K562 (cell line): Measurements from ENCODE around the gene ATG4D. TPM values are rescaled to one million over a fixed set of nuclear protein-coding genes. Genes with fewer than 3 reads are reported as not detected.

Experiments used
- BACH1 ChIP-seq: fragments of 200-800 bp; sonication (Bioruptor generic); IDR thresholded peaks from 2 replicates; pipeline ENCODE4 v1.6.1; 2016; ENCODE audit warnings: missing genetic modification characterization, missing compliant biosample characterization
- C11orf30 ChIP-seq: fragments of 450-650 bp; IDR thresholded peaks from 2 replicates; pipeline ENCODE4 v1.6.1; 2016; ENCODE audit warnings: low read depth, mild to moderate bottlenecking
- FOSL1 ChIP-seq: fragments of 200-800 bp; sonication (Bioruptor generic); conservative IDR thresholded peaks from 2 replicates; pipeline ENCODE4 v1.6.1; 2016; ENCODE audit warnings: missing genetic modification characterization, missing compliant biosample characterization
- HMG20B ChIP-seq: fragments of 250-450 bp; sonication (Bioruptor Pico); IDR thresholded peaks from 2 replicates; pipeline ENCODE4 v1.5.0; 2021; ENCODE audit warnings: mild to moderate bottlenecking
- MAFF ChIP-seq: IDR thresholded peaks from 2 replicates; pipeline ENCODE4 v1.6.1; 2012; ENCODE audit warnings: low read length, improper control_type of control experiment
- MEIS2 ChIP-seq: fragments of 450-650 bp; IDR thresholded peaks from 2 replicates; pipeline ENCODE4 v1.6.1; 2014; ENCODE audit warnings: mild to moderate bottlenecking; ENCODE audit not compliant: partially characterized antibody
- NR3C1 ChIP-seq: sonication (generic); formaldehyde crosslinking; IDR thresholded peaks from 2 replicates; pipeline ENCODE4 v1.8.1; 2022; ENCODE audit warnings: missing genetic modification reagents
- RBM15 ChIP-seq: fragments of 200-400 bp; formaldehyde crosslinking; IDR thresholded peaks from 2 replicates; pipeline ENCODE4 v1.6.1; 2018; ENCODE audit warnings: mild to moderate bottlenecking, low read length, moderate library complexity; ENCODE audit not compliant: insufficient read depth
- TCF7 ChIP-seq: sonication (generic); IDR thresholded peaks from 2 replicates; pipeline ENCODE4 v1.6.1; 2016; ENCODE audit warnings: antibody characterized with exemption, borderline replicate concordance
- TCF7L2 ChIP-seq: fragments of 150-350 bp; IDR thresholded peaks from 2 replicates; pipeline ENCODE4 v1.6.1; 2016; ENCODE audit warnings: low read depth, mild to moderate bottlenecking, low read length, moderate library complexity
- ZNF280B ChIP-seq: fragments of 250-450 bp; sonication (Bioruptor Pico); IDR thresholded peaks from 2 replicates; pipeline ENCODE4 v1.5.1; 2021; ENCODE audit warnings: mild to moderate bottlenecking
- polyA plus RNA-seq, 8 experiments: library from polyadenylated mRNA; depleted of rRNA in 4 of 8; stranded (reverse) in 5 of 8; unstranded in 3 of 8; fragments of >200 nt; fragmentation: Nextera tagmentation in 2 of 8; fragmentation: Illumina TruSeq in 1 of 8; extraction: Ambion mirVana in 2 of 8; extraction: Trizol in 1 of 8; gene quantifications; 2 replicates each; pipeline versions ENCODE4 v1.2.1 to v1.2.3, GENCODE V29; 2011 to 2014; ENCODE audit warnings: inconsistent platforms in 1 of 8, missing spikeins in 1 of 8
- total RNA-seq, 7 experiments: library from RNA; depleted of rRNA in 6 of 7; stranded (reverse); fragments of >200 nt in 6 of 7; fragmentation: Illumina TruSeq in 2 of 7; extraction: Trizol in 2 of 7; gene quantifications; 2 replicates each; pipeline versions ENCODE4 v1.2.1 to v1.2.3, GENCODE V29; 2011 to 2021; ENCODE audit warnings: low replicate concordance in 1 of 7
- TF ChIP-seq, protein P1 (sequence below): sonication (generic); formaldehyde crosslinking; IDR thresholded peaks from 2 replicates; pipeline ENCODE4 v1.8.0; 2022; ENCODE audit warnings: missing genetic modification reagents, mild to moderate bottlenecking, borderline replicate concordance
- TF ChIP-seq, protein P2 (sequence below), 2 experiments: fragments of 450-650 bp in 1 of 2; sonication (generic) in 1 of 2; formaldehyde crosslinking in 1 of 2; IDR thresholded peaks; 2 replicates each; pipeline versions ENCODE4 v1.7.1 to v1.9.0; 2016 to 2022; ENCODE audit warnings: inconsistent platforms in 1 of 2, mild to moderate bottlenecking in 1 of 2, missing genetic modification reagents in 1 of 2
- TF ChIP-seq, protein P3 (sequence below): fragments of 450-650 bp; formaldehyde crosslinking; IDR thresholded peaks from 2 replicates; pipeline ENCODE4 v1.4.0; 2022; ENCODE audit warnings: missing genetic modification characterization

Gene ATG4D
- total and polyA plus RNA-seq, 9 of the 15 experiments (the other 6 are each of a cell fraction or from before 2014, with no cell fraction given), result 0.51 to 66.1 (median 22.9) TPM

- TF ChIP-seq, protein P1, sequence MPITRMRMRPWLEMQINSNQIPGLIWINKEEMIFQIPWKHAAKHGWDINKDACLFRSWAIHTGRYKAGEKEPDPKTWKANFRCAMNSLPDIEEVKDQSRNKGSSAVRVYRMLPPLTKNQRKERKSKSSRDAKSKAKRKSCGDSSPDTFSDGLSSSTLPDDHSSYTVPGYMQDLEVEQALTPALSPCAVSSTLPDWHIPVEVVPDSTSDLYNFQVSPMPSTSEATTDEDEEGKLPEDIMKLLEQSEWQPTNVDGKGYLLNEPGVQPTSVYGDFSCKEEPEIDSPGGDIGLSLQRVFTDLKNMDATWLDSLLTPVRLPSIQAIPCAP (CRISPR knock-in tag), result peak; percentile 13; the same call in 1 of the 2 replicates
- TF ChIP-seq TCF7 (no peak), HMG20B (CRISPR knock-in tag) (no peak), NR3C1 (no peak; the same call in 1 of the 2 replicates), ZNF280B (CRISPR knock-in tag) (no peak), MEIS2 (no peak), BACH1 (no peak; the same call in 1 of the 2 replicates), C11orf30 (no peak), MAFF (no peak), RBM15 (no peak), FOSL1 (tag) (peak; percentile 61), TCF7L2 (no peak)
- TF ChIP-seq, protein P2, sequence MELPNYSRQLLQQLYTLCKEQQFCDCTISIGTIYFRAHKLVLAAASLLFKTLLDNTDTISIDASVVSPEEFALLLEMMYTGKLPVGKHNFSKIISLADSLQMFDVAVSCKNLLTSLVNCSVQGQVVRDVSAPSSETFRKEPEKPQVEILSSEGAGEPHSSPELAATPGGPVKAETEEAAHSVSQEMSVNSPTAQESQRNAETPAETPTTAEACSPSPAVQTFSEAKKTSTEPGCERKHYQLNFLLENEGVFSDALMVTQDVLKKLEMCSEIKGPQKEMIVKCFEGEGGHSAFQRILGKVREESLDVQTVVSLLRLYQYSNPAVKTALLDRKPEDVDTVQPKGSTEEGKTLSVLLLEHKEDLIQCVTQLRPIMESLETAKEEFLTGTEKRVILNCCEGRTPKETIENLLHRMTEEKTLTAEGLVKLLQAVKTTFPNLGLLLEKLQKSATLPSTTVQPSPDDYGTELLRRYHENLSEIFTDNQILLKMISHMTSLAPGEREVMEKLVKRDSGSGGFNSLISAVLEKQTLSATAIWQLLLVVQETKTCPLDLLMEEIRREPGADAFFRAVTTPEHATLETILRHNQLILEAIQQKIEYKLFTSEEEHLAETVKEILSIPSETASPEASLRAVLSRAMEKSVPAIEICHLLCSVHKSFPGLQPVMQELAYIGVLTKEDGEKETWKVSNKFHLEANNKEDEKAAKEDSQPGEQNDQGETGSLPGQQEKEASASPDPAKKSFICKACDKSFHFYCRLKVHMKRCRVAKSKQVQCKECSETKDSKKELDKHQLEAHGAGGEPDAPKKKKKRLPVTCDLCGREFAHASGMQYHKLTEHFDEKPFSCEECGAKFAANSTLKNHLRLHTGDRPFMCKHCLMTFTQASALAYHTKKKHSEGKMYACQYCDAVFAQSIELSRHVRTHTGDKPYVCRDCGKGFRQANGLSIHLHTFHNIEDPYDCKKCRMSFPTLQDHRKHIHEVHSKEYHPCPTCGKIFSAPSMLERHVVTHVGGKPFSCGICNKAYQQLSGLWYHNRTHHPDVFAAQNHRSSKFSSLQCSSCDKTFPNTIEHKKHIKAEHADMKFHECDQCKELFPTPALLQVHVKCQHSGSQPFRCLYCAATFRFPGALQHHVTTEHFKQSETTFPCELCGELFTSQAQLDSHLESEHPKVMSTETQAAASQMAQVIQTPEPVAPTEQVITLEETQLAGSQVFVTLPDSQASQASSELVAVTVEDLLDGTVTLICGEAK (IDR thresholded peaks at IDR 0.05), result peak; percentile 48; the same call in 1 of the 2 replicates
- TF ChIP-seq, protein P2 (CRISPR knock-in tag; IDR thresholded peaks at IDR 0.05), result no peak; the same call in 1 of the 2 replicates
- TF ChIP-seq, protein P3, sequence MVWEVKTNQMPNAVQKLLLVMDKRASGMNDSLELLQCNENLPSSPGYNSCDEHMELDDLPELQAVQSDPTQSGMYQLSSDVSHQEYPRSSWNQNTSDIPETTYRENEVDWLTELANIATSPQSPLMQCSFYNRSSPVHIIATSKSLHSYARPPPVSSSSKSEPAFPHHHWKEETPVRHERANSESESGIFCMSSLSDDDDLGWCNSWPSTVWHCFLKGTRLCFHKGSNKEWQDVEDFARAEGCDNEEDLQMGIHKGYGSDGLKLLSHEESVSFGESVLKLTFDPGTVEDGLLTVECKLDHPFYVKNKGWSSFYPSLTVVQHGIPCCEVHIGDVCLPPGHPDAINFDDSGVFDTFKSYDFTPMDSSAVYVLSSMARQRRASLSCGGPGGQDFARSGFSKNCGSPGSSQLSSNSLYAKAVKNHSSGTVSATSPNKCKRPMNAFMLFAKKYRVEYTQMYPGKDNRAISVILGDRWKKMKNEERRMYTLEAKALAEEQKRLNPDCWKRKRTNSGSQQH, result 0 out of 2 replicates have a peak, but pooled peaks have one; percentile 32
Observed at GRCh38 chr19:10503002-10503789, 40.5 kb upstream of the ATG4D start, which contains the start of gene KEAP1 (continued).
